Measurements from ENCODE around the gene COL6A3.

The COL6A3 gene

GRCh38 chr2:237403024-237403882, 10.7 kb downstream of the COL6A3 start:
- in situ Hi-C loops (cut with MboI; ENCODE audit: low sequenced_read_pairs): loop anchor here (10.0 kb wide), 1 partner anchor 248 kb away; no protein-coding TSS in a partner anchor
- no peak for DNase-seq (ENCODE audit: low spot score in 2 of 2)
- no peak overlapping the region for H3K4me3 ChIP-seq
- H3K4me1 ChIP-seq: no peaks in the 10 kb centered on the region
- no peaks in the 10 kb centered on the region for H3K9me3 ChIP-seq
- peaks cover 17% of the 10 kb centered on the region for H3K27me3 ChIP-seq (ENCODE audit: low read depth)
- no peaks in the 10 kb centered on the region for H3K36me3 ChIP-seq (replicated peaks)

DNA sequence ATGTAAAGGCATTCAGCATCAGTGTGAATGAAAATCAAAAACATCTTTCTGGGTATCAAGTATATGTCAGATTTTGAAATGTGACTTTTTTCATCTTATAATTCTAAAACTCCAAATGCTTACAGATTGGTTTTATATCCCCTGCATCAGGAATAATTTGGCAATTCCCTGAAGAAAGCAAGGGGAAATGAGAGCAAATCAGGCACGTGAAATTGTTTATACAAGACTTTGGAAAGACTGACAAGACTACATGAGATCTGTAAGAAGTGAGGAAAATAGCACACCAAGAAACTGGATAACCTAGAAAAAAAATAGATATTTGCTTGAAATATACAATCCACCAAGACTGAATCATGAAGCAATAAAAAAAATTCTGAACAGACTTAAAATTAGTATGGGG, 13.8 kb downstream of the COL6A3 start:
- in situ Hi-C loops (cut with MboI; ENCODE audit: low sequenced_read_pairs): loop anchor here (10.0 kb wide), 1 partner anchor 245 kb away; no protein-coding TSS in a partner anchor
- H3K36me3 ChIP-seq (replicated peaks): no peaks in the 10 kb centered on the region
- no peaks in the 10 kb centered on the region for H3K4me1 ChIP-seq
- H3K4me3 ChIP-seq: no peak overlapping the region
- no peaks in the 10 kb centered on the region for H3K9me3 ChIP-seq
- H3K27me3 ChIP-seq (ENCODE audit: low read depth): peaks cover 18% of the 10 kb centered on the region
- DNase-seq (ENCODE audit: low spot score in 2 of 2): no peak

DNA sequence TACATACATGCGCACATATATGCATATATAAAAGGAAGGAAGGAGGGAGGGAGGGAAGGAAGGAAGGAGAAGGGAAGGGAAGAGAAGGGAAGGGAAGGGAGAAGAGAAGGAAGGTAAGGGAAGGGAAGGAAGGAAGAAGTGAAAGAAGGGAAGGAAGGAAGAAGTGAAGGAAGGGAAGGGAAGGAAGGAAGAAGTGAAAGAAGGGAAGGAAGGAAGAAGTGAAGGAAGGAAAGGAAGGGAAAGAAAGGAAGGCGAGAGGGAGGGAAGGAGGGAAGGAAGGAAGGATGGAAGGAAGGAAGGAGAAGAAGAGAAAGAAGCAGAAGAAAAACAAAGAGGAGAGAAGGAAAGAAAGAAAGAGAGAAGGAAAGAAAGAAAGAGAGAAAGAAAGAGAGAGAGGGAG, 16.9 kb downstream of the COL6A3 start:
- Histone ChIP-seq H3K4me1 (no peaks in the 10 kb centered on the region), H3K4me3 (no peak overlapping the region), H3K9me3 (no peaks in the 10 kb centered on the region), H3K27me3 (ENCODE audit: low read depth) (peaks cover 16% of the 10 kb centered on the region), H3K36me3 (replicated peaks) (no peaks in the 10 kb centered on the region)
- no peak for DNase-seq (ENCODE audit: low spot score in 2 of 2)
- in situ Hi-C loops (cut with MboI; ENCODE audit: low sequenced_read_pairs): no loop called here

DNA sequence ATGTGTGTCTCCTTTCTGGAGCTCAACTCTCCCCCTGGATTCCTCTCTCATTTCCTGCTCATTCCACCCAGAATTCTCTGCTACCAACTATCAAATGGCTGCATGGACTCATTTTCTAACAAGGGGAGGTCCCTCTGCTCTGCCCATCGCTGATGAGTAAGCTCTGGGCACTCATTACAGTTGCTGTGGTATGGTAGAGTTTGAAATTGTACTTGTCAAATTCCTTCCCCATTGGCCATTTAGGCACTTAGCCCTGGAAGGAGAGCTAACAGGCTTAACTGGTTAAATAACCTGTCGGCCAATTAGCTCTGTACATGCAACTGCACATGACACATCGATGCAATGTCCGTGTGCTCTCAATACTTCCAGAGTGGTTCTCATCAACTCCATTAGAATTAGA, 20.4 kb downstream of the COL6A3 start:
- Histone ChIP-seq H3K4me3 (no peak overlapping the region), H3K4me1 (peaks cover 5% of the 10 kb centered on the region), H3K36me3 (replicated peaks) (no peaks in the 10 kb centered on the region), H3K9me3 (no peaks in the 10 kb centered on the region), H3K27me3 (ENCODE audit: low read depth) (peaks cover 10% of the 10 kb centered on the region)
- no peak for DNase-seq (ENCODE audit: low spot score in 2 of 2)
- in situ Hi-C loops (cut with MboI; ENCODE audit: low sequenced_read_pairs): no loop called here

DNA sequence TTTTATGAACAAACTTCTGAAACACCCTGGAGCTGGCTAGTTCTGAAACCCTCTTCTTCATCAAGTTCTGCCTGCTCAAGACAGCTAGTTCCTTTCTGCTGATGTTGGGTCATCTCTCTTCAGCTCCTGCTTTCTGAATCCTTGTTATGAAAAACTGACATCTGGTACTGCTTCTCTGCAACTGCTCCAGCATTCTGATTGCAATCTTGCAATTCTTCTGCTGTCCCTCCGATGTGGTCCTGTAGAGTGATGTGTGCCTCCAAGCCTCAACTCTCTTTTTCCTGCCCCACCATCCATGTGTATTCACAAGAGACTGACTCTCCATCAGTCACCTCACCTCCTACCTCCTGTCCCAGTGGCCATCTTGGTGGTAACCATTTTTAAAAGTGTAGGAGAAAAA, 21.8 kb downstream of the COL6A3 start:
- H3K4me1 ChIP-seq: peaks cover 5% of the 10 kb centered on the region
- no peak for DNase-seq (ENCODE audit: low spot score in 2 of 2)
- no peak overlapping the region for H3K4me3 ChIP-seq
- H3K9me3 ChIP-seq: no peaks in the 10 kb centered on the region
- peaks cover 10% of the 10 kb centered on the region for H3K27me3 ChIP-seq (ENCODE audit: low read depth)
- H3K36me3 ChIP-seq (replicated peaks): no peaks in the 10 kb centered on the region
- in situ Hi-C loops (cut with MboI; ENCODE audit: low sequenced_read_pairs): no loop called here

GRCh38 chr2:237391140-237391539, 22.8 kb downstream of the COL6A3 start:
- no peaks in the 10 kb centered on the region for H3K36me3 ChIP-seq (replicated peaks)
- DNase-seq (ENCODE audit: low spot score in 2 of 2): no peak
- H3K4me1 ChIP-seq: peaks cover 5% of the 10 kb centered on the region

DNA sequence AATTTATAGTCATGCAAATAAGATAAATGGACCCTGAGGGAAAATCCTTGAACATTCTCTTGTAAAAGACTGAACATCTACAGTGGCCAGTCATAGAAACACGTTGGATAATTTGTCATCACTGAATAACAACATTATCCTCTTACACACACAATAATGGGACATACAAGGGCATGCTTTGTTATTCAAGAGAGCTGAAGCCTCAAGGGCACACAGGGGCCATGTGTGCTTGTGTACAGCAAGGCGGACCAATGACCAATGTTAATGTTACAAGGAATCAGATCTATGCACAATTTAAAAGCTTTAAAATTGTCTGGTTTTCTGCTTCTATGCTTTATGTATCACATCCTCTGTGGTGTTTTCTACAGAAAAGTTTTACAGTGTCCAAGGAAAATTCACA, 23.7 kb downstream of the COL6A3 start:
- in situ Hi-C loops (cut with MboI; ENCODE audit: low sequenced_read_pairs): no loop called here
- no peak overlapping the region for H3K4me3 ChIP-seq
- no peaks in the 10 kb centered on the region for H3K36me3 ChIP-seq (replicated peaks)

More at GRCh38 chr2:237391140-237391539, 22.8 kb downstream of the COL6A3 start:
- H3K27me3 ChIP-seq (ENCODE audit: low read depth): peaks cover 3% of the 10 kb centered on the region
- H3K9me3 ChIP-seq: no peaks in the 10 kb centered on the region
- no peak overlapping the region for H3K4me3 ChIP-seq
- in situ Hi-C loops (cut with MboI; ENCODE audit: low sequenced_read_pairs): no loop called here

DNA sequence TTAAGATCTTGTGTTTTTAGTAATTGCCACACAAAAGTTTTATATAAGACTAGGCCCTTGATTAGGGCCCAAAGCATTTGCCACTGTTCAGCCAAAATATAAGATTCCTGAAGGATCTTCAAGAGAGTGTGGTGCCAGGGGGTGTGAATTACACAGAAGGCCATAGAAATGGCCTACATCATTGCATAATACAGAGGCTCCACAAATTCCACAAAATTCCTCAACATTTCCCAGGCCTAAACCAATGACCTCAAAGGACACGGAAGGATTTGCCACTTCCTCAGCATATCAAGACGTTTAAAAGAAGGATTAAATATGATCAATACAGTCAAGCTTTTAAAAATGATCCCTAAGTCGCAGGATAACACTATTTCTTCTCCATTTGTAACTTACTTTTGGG, 24.1 kb downstream of the COL6A3 start:
- peak in 1 of 2 experiments; percentile 36 for DNase-seq (ENCODE audit: low spot score in 2 of 2)

More for the DNA sequence above, 23.7 kb downstream of the COL6A3 start:
- peaks cover 2% of the 10 kb centered on the region; the same call in 1 of the 2 replicates for H3K27me3 ChIP-seq (ENCODE audit: low read depth)
- no peaks in the 10 kb centered on the region for H3K9me3 ChIP-seq
- DNase-seq (ENCODE audit: low spot score in 2 of 2): peak; percentile 54 to 87
- H3K4me1 ChIP-seq: peaks cover 5% of the 10 kb centered on the region

DNA sequence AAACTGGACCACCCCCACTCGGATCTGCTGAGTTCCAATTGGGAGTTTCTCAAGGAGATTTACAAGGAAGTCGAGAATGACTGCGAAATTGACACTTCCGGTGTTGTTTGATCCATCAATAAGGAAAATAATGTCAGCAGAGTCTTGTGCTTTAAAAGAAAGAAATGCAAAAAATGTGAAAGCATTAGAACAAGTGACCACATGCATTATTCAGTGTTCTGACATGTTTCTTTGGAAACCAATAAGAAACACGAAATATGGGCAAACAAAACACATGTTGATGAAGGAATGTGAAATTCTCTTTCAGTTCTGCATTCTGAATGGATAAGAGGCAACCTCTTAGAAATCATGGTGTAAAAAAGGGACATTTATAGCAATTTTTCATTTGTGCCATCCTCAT, 25.9 kb downstream of the COL6A3 start:
- H3K9me3 ChIP-seq: no peaks in the 10 kb centered on the region
- H3K4me3 ChIP-seq: no peak overlapping the region
- peaks cover 5% of the 10 kb centered on the region for H3K4me1 ChIP-seq
- no peak for DNase-seq (ENCODE audit: low spot score in 2 of 2)
- no peaks in the 10 kb centered on the region for H3K36me3 ChIP-seq (replicated peaks)
- in situ Hi-C loops (cut with MboI; ENCODE audit: low sequenced_read_pairs): no loop called here
- no peaks in the 10 kb centered on the region for H3K27me3 ChIP-seq (ENCODE audit: low read depth)

More for the DNA sequence above, 24.1 kb downstream of the COL6A3 start:
- H3K4me3 ChIP-seq: no peak overlapping the region
- in situ Hi-C loops (cut with MboI; ENCODE audit: low sequenced_read_pairs): no loop called here
- no peaks in the 10 kb centered on the region for H3K36me3 ChIP-seq (replicated peaks)
- H3K9me3 ChIP-seq: no peaks in the 10 kb centered on the region
- H3K27me3 ChIP-seq (ENCODE audit: low read depth): peaks cover 2% of the 10 kb centered on the region; the same call in 1 of the 2 replicates
- peaks cover 5% of the 10 kb centered on the region for H3K4me1 ChIP-seq

- no peak for DNase-seq (ENCODE audit: low spot score in 2 of 2)
- Histone ChIP-seq H3K4me1 (no peaks in the 10 kb centered on the region), H3K4me3 (no peak overlapping the region), H3K9me3 (no peaks in the 10 kb centered on the region), H3K27me3 (ENCODE audit: low read depth) (no peaks in the 10 kb centered on the region; the same call in 1 of the 2 replicates), H3K36me3 (replicated peaks) (no peaks in the 10 kb centered on the region)
- in situ Hi-C loops (cut with MboI; ENCODE audit: low sequenced_read_pairs): no loop called here
These were observed 29.3 kb downstream of the COL6A3 start for GRCh38 chr2:237384672-237385020.

DNA sequence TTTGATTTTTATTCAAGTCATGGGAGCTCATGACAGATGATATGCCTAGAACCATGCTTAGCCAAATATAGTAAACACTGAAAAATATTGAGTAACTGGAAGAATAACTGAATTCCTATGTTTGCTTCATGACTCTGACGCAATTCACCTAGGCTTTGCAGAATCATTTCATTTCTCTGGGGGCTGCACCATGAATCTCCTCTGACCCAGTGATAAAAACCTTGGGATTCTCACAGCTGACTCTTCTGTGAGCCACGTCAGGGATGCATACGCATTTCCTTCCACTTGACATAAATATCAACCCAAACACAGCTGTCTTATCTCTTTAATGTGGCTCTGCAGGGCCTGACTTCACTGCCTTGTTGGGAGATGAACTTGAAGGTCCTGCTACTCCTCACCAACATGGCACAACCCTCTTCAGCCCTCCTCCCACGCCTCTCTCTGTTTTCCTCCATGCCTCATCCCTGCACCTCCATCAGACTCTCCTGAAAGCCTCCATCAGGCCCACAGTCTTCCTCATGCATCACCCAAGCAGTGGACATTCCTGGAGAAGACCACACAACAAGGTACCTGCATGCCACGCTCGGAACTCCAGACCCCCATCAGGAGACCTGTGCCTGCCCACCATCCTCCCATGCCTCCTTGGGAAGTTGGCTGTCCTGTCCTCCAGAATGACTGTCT, 29.8 kb downstream of the COL6A3 start:
- no peak for DNase-seq (ENCODE audit: low spot score in 2 of 2)
- Histone ChIP-seq H3K27me3 (ENCODE audit: low read depth) (no peaks in the 10 kb centered on the region; the same call in 1 of the 2 replicates), H3K4me3 (no peak overlapping the region), H3K9me3 (no peaks in the 10 kb centered on the region), H3K36me3 (replicated peaks) (no peaks in the 10 kb centered on the region), H3K4me1 (no peaks in the 10 kb centered on the region)
- in situ Hi-C loops (cut with MboI; ENCODE audit: low sequenced_read_pairs): no loop called here

- no peak for DNase-seq (ENCODE audit: low spot score in 2 of 2)
- no peak overlapping the region for H3K4me3 ChIP-seq
- no peaks in the 10 kb centered on the region for H3K36me3 ChIP-seq (replicated peaks)
- in situ Hi-C loops (cut with MboI; ENCODE audit: low sequenced_read_pairs): no loop called here
- peaks cover 4% of the 10 kb centered on the region; the same call in 1 of the 2 replicates for H3K27me3 ChIP-seq (ENCODE audit: low read depth)
- H3K9me3 ChIP-seq: no peaks in the 10 kb centered on the region
- no peaks in the 10 kb centered on the region for H3K4me1 ChIP-seq
These were observed 33.2 kb downstream of the COL6A3 start for GRCh38 chr2:237380768-237381167.

DNA sequence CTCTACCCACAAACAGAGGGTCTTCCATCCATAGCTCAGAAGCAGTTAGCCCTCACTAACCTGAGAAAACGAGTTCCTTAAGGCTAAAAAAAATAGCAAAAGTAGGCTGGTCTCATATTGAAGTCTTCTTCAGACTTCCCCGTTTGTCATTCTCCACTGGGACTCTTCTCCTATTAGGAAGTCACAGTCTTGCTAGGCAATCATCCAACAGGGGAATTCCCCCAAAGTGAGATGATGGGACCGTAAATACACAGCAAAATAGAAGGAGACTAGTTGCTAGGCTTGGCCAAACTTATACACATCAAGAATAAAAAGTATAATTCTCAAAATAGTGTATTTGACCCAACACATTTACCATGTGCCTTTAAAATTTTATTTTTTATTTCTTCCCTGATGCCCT, 34.3 kb downstream of the COL6A3 start:
- peaks cover 4% of the 10 kb centered on the region; the same call in 1 of the 2 replicates for H3K27me3 ChIP-seq (ENCODE audit: low read depth)
- in situ Hi-C loops (cut with MboI; ENCODE audit: low sequenced_read_pairs): no loop called here
- no peak overlapping the region for H3K4me3 ChIP-seq
- no peak for DNase-seq (ENCODE audit: low spot score in 2 of 2)
- H3K9me3 ChIP-seq: no peaks in the 10 kb centered on the region
- H3K4me1 ChIP-seq: no peaks in the 10 kb centered on the region
- H3K36me3 ChIP-seq (replicated peaks): no peaks in the 10 kb centered on the region

- no peak overlapping the region for H3K4me3 ChIP-seq
- H3K4me1 ChIP-seq: no peaks in the 10 kb centered on the region
- no peak for DNase-seq (ENCODE audit: low spot score in 2 of 2)
- H3K9me3 ChIP-seq: no peaks in the 10 kb centered on the region
- H3K36me3 ChIP-seq (replicated peaks): no peaks in the 10 kb centered on the region
- in situ Hi-C loops (cut with MboI; ENCODE audit: low sequenced_read_pairs): no loop called here
- peaks cover 4% of the 10 kb centered on the region; the same call in 1 of the 2 replicates for H3K27me3 ChIP-seq (ENCODE audit: low read depth)
These were observed 35.3 kb downstream of the COL6A3 start for GRCh38 chr2:237378650-237379049.

All from HAP-1 (cell line).